ENCODE results near the gene CFAP90. TPM values are rescaled to one million over a fixed set of nuclear protein-coding genes. Genes with fewer than 3 reads are reported as not detected.

The CFAP90 gene
- total and polyA plus RNA-seq, 2 donors from 2014 or later = 3.6 to 7.7 TPM

DNA sequence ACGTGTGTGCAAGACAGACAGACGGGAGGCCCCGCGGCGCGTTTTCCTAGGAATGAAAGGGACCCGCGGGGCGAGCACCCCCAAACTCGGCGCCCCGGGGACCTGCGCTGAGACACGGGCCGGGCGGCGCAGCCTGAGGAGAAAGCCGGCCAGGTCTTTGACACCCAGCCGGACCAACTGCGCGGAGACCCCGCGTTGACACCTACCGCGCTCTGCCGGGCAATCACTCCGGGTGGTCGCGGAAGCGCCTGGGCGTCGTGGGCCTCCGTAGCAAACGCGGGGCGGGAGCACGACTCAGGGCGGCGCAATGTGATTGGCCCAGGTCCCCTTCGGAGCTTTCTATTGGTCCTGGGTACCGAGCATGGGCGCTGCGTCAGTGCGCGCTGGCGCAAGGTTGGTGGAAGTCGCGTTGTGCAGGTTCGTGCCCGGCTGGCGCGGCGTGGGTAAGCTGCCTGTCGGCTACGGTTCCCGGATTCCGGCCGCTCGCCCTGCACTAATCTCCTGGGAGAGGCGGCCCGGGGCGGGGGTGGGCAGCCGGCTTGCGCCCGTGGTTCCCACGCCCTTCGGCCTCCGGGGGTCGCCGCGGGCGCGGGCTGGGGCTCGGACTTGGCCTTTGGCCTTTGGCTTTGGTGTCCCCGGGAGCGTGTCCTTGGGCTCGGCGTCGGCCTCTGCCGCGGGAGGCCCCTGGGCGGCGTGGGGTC lies 18.0 kb upstream of the CFAP90 start, which contains the start of the genes FASTKD3 and MTRR:
Gene FASTKD3 (minus strand): TSS at position 259 of the 701 bp plus-strand sequence. CDS start 948 bp downstream, outside the sequence.
Gene MTRR (plus strand): TSS at position 376 of the 701 bp plus-strand sequence. CDS start 1,647 bp downstream, outside the sequence.
- FAIRE-seq (no peak), DNase-seq (peak; percentile 94 to 97 (median 96))
- Histone ChIP-seq H3K4me3 (ENCODE audit: low read length in 3 of 3) (peak within 1 kb of the TSS; percentile 78 to 96 (median 94)), H3K27me3 (ENCODE audit: control insufficient read depth, insufficient read depth, low read length) (no peaks in the 10 kb centered on the region), H3K4me1 (ENCODE audit: control insufficient read depth in 2 of 3, insufficient read depth in 2 of 3, low read depth in 1 of 3, low read length in 3 of 3) (peaks cover 0 to 15% (median 12%) of the 10 kb centered on the region in 3 donors), H3K27ac (ENCODE audit: low read depth in 2 of 2, low read length in 2 of 2) (peak within 1 kb of the TSS; percentile 47 to 48), H3K9me3 (ENCODE audit: control insufficient read depth in 2 of 3, insufficient read depth in 1 of 3, low read length in 3 of 3) (no peaks in the 10 kb centered on the region), H3K36me3 (ENCODE audit: control insufficient read depth in 2 of 3, insufficient read depth in 3 of 3, low read length in 3 of 3) (peaks cover 0 to 2% (median 0%) of the 10 kb centered on the region in 3 donors), H3K9ac (ENCODE audit: low read length in 3 of 3) (peak within 1 kb of the TSS; percentile 67 to 87 (median 80))
- no peak for TF ChIP-seq CTCF (IDR thresholded peaks at IDR 0.05; ENCODE audit: borderline replicate concordance, extremely low read depth, insufficient read depth)
- intact Hi-C loops (cut with DNase I) = no loop called here

DNA sequence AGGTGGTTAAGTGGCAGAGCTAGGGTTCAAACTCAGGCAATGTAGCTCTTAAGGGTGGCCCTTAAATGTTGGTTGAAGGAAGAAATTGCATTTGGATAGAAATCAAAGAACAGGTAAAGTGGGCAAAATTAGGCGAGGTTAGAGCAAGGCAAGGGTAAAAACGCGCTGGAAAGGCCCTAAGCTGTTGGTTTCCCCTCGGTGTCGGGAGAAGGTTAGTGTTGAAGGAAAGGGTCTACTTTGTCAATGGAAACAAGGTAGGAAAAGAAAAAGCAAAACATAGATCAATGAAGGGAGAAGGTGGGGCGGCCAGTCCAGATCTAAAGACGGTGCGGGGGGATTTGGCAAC lies 17.5 kb upstream of the CFAP90 start:
- DNase-seq (no peak), FAIRE-seq (no peak)
- peaks cover 0 to 15% (median 12%) of the 10 kb centered on the region in 3 donors for H3K4me1 ChIP-seq (ENCODE audit: control insufficient read depth in 2 of 3, insufficient read depth in 2 of 3, low read depth in 1 of 3, low read length in 3 of 3)
- no peaks in the 10 kb centered on the region for H3K9me3 ChIP-seq (ENCODE audit: control insufficient read depth in 2 of 3, insufficient read depth in 1 of 3, low read length in 3 of 3)
- H3K27ac ChIP-seq (ENCODE audit: low read depth in 2 of 2, low read length in 2 of 2) = peak overlapping the region; percentile 30 to 47
- no peaks in the 10 kb centered on the region for H3K36me3 ChIP-seq (ENCODE audit: control insufficient read depth in 2 of 3, insufficient read depth in 3 of 3, low read length in 3 of 3)
- TF ChIP-seq CTCF (IDR thresholded peaks at IDR 0.05; ENCODE audit: borderline replicate concordance, extremely low read depth, insufficient read depth) = no peak
- peak overlapping the region; percentile 56 to 87 (median 80) for H3K9ac ChIP-seq (ENCODE audit: low read length in 3 of 3)
- no peaks in the 10 kb centered on the region for H3K27me3 ChIP-seq (ENCODE audit: control insufficient read depth, insufficient read depth, low read length)
- intact Hi-C loops (cut with DNase I) = no loop called here
- H3K4me3 ChIP-seq (ENCODE audit: low read length in 3 of 3) = peak overlapping the region; percentile 78 to 96 (median 94)

- FAIRE-seq = no peak
- H3K4me3 ChIP-seq (ENCODE audit: low read length in 3 of 3) = peak overlapping the region in 2 of 3 donors; percentile 20 to 78
- intact Hi-C loops (cut with DNase I) = no loop called here
Observed at GRCh38 chr5:7867260-7867659, 16.3 kb upstream of the CFAP90 start.

More at GRCh38 chr5:7867260-7867659, 16.3 kb upstream of the CFAP90 start:
- no peak for TF ChIP-seq CTCF (IDR thresholded peaks at IDR 0.05; ENCODE audit: borderline replicate concordance, extremely low read depth, insufficient read depth)
- no peak overlapping the region for H3K27ac ChIP-seq (ENCODE audit: low read depth in 2 of 2, low read length in 2 of 2)
- H3K36me3 ChIP-seq (ENCODE audit: control insufficient read depth in 2 of 3, insufficient read depth in 3 of 3, low read length in 3 of 3) = no peaks in the 10 kb centered on the region
- no peak for DNase-seq
- H3K9me3 ChIP-seq (ENCODE audit: control insufficient read depth in 2 of 3, insufficient read depth in 1 of 3, low read length in 3 of 3) = no peaks in the 10 kb centered on the region
- H3K9ac ChIP-seq (ENCODE audit: low read length in 3 of 3) = no peak overlapping the region
- peaks cover 0 to 15% (median 12%) of the 10 kb centered on the region in 3 donors for H3K4me1 ChIP-seq (ENCODE audit: control insufficient read depth in 2 of 3, insufficient read depth in 2 of 3, low read depth in 1 of 3, low read length in 3 of 3)
- H3K27me3 ChIP-seq (ENCODE audit: control insufficient read depth, insufficient read depth, low read length) = no peaks in the 10 kb centered on the region
